Body of pancreas (tissue), 4 donors: Measurements from ENCODE around the gene BOLA2B. TPM values are rescaled to one million over a fixed set of nuclear protein-coding genes. Genes with fewer than 3 reads are reported as not detected.
"Not testable (repeated sequence)": the region's sequence is repeated elsewhere in the genome, so short reads cannot be mapped to it uniquely, and the experiment has no call there.

Experiments used
- ATAC-seq: fragments of 150-250 bp; one replicate; pipeline ENCODE4 v1.9.1; 2016
- DNase-seq, 4 donors: peaks; one replicate each; pipeline ENCODE4 v3.0.0-alpha.2; 2019
- H3K27ac ChIP-seq, 4 donors: fragments of 200-600 bp; sonication (generic); 1 replicate in 3 of 4; 2 replicates in 1 of 4; pipeline versions ENCODE4 v1.5.1 to v1.6.1; 2016 to 2019; ENCODE audit warnings: mild to moderate bottlenecking in 1 of 4, mixed read lengths in 1 of 4, moderate library complexity in 1 of 4
- H3K27me3 ChIP-seq, 2 donors: fragments of 200-600 bp; sonication (generic); one replicate each; pipeline ENCODE4 v1.6.0; 2016; ENCODE audit warnings: mild to moderate bottlenecking in 1 of 2
- H3K36me3 ChIP-seq, 2 donors: fragments of 200-600 bp; sonication (generic); replicated peaks in 1 of 2; 2 replicates each; pipeline ENCODE4 v1.5.1; 2016; ENCODE audit warnings: low read depth in 2 of 2; ENCODE audit not compliant: insufficient read depth in 1 of 2
- H3K4me1 ChIP-seq: fragments of 200-600 bp; sonication (generic); one replicate; pipeline ENCODE4 v1.6.0; 2016
- H3K4me3 ChIP-seq, 2 donors: fragments of 200-600 bp; sonication (generic); 1 replicate in 1 of 2; 2 replicates in 1 of 2; pipeline ENCODE4 v1.5.1; 2016 to 2019
- H3K9me3 ChIP-seq, 3 donors: fragments of 200-600 bp; sonication (generic); 1 replicate in 2 of 3; 2 replicates in 1 of 3; pipeline ENCODE4 v1.5.1; 2016
- CTCF ChIP-seq, 7 experiments: fragments of 450-650 bp in 4 of 7; fragments of 200-600 bp in 3 of 7; sonication (generic) in 3 of 7; IDR thresholded peaks; one replicate each; pipeline ENCODE4 v1.5.1; 2016 to 2019; ENCODE audit warnings: antibody characterized with exemption in 7 of 7
- POLR2A ChIP-seq, 3 donors: fragments of 450-650 bp; IDR thresholded peaks; one replicate each; pipeline ENCODE4 v1.6.1; 2016; ENCODE audit warnings: antibody characterized with exemption in 3 of 3, mild to moderate bottlenecking in 2 of 3
- WGBS, 2 donors: methylation state at CpG; one replicate each; pipeline ENCODE4 v1.1.5; 2017; 5-methylcytosine and 5-hydroxymethylcytosine counted together
- intact Hi-C: fragments of 100-400 bp; cut with DNase I; formaldehyde crosslinking; loops from one replicate; pipeline ENCODE4 v1.15.1; 2023
- total RNA-seq, 2 donors: library from RNA; depleted of rRNA; stranded (reverse); fragments of >200 nt; gene quantifications; one replicate each; pipeline ENCODE4 v1.1.0, GENCODE V29; 2016

The BOLA2B gene
- total RNA-seq, 2 donors from 2014 or later = 47.5 to 54.7 TPM

GRCh38 chr16:30183233-30184095, 10.0 kb downstream of the BOLA2B start, which contains the start of gene CORO1A:
Gene CORO1A (plus strand): TSS chr16:30183602. CDS start chr16:30185210, 1,608 bp downstream.
- peak; percentile 77 to 81 (median 78) for DNase-seq
- H3K4me3 ChIP-seq = peak within 1 kb of the TSS in 1 of 2 donors; percentile 42
- H3K4me1 ChIP-seq = peaks cover 17% of the 10 kb centered on the region
- H3K27ac ChIP-seq = peak within 1 kb of the TSS; percentile 17 to 78 (median 51)
- H3K27me3 ChIP-seq = no peaks in the 10 kb centered on the region
- ATAC-seq = peak; percentile 86
- H3K9me3 ChIP-seq = no peaks in the 10 kb centered on the region
- 1 to 2% methylated on average over 17 to 64 of the region's 81 CpGs for WGBS, 2 donors
- H3K36me3 ChIP-seq = no peaks in the 10 kb centered on the region
- intact Hi-C loops = no loop called here
- TF ChIP-seq POLR2A (IDR thresholded peaks at IDR 0.05) (peak; percentile 22 to 61 (median 54)), CTCF (IDR thresholded peaks at IDR 0.05) (no peak)

GRCh38 chr16:30180741-30181140, 12.7 kb downstream of the BOLA2B start:
- Histone ChIP-seq H3K4me1 (peaks cover 12% of the 10 kb centered on the region), H3K27me3 (no peaks in the 10 kb centered on the region), H3K4me3 (no peak overlapping the region), H3K9me3 (no peaks in the 10 kb centered on the region), H3K36me3 (no peaks in the 10 kb centered on the region), H3K27ac (no peak overlapping the region)
- intact Hi-C loops = no loop called here
- 53 to 67% methylated on average over 2 to 3 of the region's 3 CpGs for WGBS, 2 donors
- ATAC-seq (no peak), DNase-seq (no peak)
- no peak for TF ChIP-seq POLR2A (IDR thresholded peaks at IDR 0.05)
- TF ChIP-seq CTCF (IDR thresholded peaks at IDR 0.05) = no peak

- no peaks in the 10 kb centered on the region for H3K9me3 ChIP-seq
- DNase-seq (no peak), ATAC-seq (no peak)
- no peak overlapping the region for H3K4me3 ChIP-seq
- H3K4me1 ChIP-seq = peaks cover 12% of the 10 kb centered on the region
- no peak overlapping the region for H3K27ac ChIP-seq
- intact Hi-C loops = no loop called here
- no peak for TF ChIP-seq CTCF (IDR thresholded peaks at IDR 0.05)
- no peak for TF ChIP-seq POLR2A (IDR thresholded peaks at IDR 0.05)
- no peaks in the 10 kb centered on the region for H3K27me3 ChIP-seq
- WGBS, 2 donors = 84 to 93% methylated on average over 8 to 9 of the region's 9 CpGs
- no peaks in the 10 kb centered on the region for H3K36me3 ChIP-seq
Observed at GRCh38 chr16:30179931-30180330, 13.5 kb downstream of the BOLA2B start.

GRCh38 chr16:30179195-30179594, 14.3 kb downstream of the BOLA2B start:
- TF ChIP-seq POLR2A (IDR thresholded peaks at IDR 0.05) (no peak), CTCF (IDR thresholded peaks at IDR 0.05) (no peak)
- 95 to 96% methylated on average over 4 of the region's 4 CpGs for WGBS, 2 donors
- no peak overlapping the region for H3K4me3 ChIP-seq
- intact Hi-C loops = no loop called here
- no peaks in the 10 kb centered on the region for H3K27me3 ChIP-seq
- no peak overlapping the region for H3K27ac ChIP-seq
- H3K4me1 ChIP-seq = peaks cover 12% of the 10 kb centered on the region
- H3K36me3 ChIP-seq = no peaks in the 10 kb centered on the region
- ATAC-seq (no peak), DNase-seq (no peak)
- no peaks in the 10 kb centered on the region for H3K9me3 ChIP-seq

GRCh38 chr16:30176876-30177275, 16.6 kb downstream of the BOLA2B start:
- ATAC-seq, H3K27ac ChIP-seq, H3K4me1 ChIP-seq, H3K4me3 ChIP-seq, H3K27me3 ChIP-seq, H3K9me3 ChIP-seq, H3K36me3 ChIP-seq, intact Hi-C loops: not testable (repeated sequence)
- peak in 1 of 4 donors; percentile 18 for DNase-seq
- 85 to 86% methylated on average over 6 of the region's 6 CpGs for WGBS, 2 donors
